ENCODE results near the gene INTS7. TPM values are rescaled to one million over a fixed set of nuclear protein-coding genes. Genes with fewer than 3 reads are reported as not detected.

INTS7 gene
- total and polyA plus RNA-seq, 4 donors = 3.9 to 14.4 (median 10.2) TPM

GRCh38 chr1:212010004-212010403 lies 25.4 kb downstream of the INTS7 start:
- 84% methylated on average over 3 of the region's 3 CpGs for WGBS
- no peak for DNase-seq (ENCODE audit: low spot score)
- Histone ChIP-seq H3K36me3 (ENCODE audit: control insufficient read depth in 4 of 4, insufficient read depth in 3 of 4, low read depth in 1 of 4, low read length in 3 of 4) (peaks cover 0 to 9% (median 3%) of the 10 kb centered on the region in 4 donors), H3K4me3 (ENCODE audit: low read depth in 1 of 3, low read length in 3 of 3) (no peak overlapping the region), H3K9me3 (ENCODE audit: control insufficient read depth in 4 of 4, low read length in 3 of 4) (peaks cover 0 to 2% (median 0%) of the 10 kb centered on the region in 4 donors), H3K27ac (ENCODE audit: low read depth in 1 of 2, low read length in 2 of 2) (no peak overlapping the region), H3K27me3 (ENCODE audit: control insufficient read depth in 4 of 4, insufficient read depth in 4 of 4, low read length in 3 of 4) (no peaks in the 10 kb centered on the region), H3K9ac (ENCODE audit: low read depth in 1 of 2, low read length in 2 of 2) (no peak overlapping the region), H3K4me1 (ENCODE audit: control insufficient read depth in 4 of 4, insufficient read depth in 4 of 4, low read length in 3 of 4) (peaks cover 4 to 16% (median 14%) of the 10 kb centered on the region in 4 donors)
- TF ChIP-seq, protein P1, sequence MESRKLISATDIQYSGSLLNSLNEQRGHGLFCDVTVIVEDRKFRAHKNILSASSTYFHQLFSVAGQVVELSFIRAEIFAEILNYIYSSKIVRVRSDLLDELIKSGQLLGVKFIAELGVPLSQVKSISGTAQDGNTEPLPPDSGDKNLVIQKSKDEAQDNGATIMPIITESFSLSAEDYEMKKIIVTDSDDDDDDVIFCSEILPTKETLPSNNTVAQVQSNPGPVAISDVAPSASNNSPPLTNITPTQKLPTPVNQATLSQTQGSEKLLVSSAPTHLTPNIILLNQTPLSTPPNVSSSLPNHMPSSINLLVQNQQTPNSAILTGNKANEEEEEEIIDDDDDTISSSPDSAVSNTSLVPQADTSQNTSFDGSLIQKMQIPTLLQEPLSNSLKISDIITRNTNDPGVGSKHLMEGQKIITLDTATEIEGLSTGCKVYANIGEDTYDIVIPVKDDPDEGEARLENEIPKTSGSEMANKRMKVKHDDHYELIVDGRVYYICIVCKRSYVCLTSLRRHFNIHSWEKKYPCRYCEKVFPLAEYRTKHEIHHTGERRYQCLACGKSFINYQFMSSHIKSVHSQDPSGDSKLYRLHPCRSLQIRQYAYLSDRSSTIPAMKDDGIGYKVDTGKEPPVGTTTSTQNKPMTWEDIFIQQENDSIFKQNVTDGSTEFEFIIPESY (IDR thresholded peaks at IDR 0.05) = no peak
- no peak for TF ChIP-seq YY1 (IDR thresholded peaks at IDR 0.05)
- TF ChIP-seq RXRA (IDR thresholded peaks at IDR 0.05) = no peak
- no peak for TF ChIP-seq FOXA1 (IDR thresholded peaks at IDR 0.05)
- TF ChIP-seq, protein P2, sequence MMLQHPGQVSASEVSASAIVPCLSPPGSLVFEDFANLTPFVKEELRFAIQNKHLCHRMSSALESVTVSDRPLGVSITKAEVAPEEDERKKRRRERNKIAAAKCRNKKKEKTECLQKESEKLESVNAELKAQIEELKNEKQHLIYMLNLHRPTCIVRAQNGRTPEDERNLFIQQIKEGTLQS (IDR thresholded peaks at IDR 0.05) = no peak
- TF ChIP-seq HNF4A (conservative IDR thresholded peaks at IDR 0.05) = no peak
- TF ChIP-seq RAD21 (IDR thresholded peaks at IDR 0.05) = no peak
- TF ChIP-seq, protein P3, sequence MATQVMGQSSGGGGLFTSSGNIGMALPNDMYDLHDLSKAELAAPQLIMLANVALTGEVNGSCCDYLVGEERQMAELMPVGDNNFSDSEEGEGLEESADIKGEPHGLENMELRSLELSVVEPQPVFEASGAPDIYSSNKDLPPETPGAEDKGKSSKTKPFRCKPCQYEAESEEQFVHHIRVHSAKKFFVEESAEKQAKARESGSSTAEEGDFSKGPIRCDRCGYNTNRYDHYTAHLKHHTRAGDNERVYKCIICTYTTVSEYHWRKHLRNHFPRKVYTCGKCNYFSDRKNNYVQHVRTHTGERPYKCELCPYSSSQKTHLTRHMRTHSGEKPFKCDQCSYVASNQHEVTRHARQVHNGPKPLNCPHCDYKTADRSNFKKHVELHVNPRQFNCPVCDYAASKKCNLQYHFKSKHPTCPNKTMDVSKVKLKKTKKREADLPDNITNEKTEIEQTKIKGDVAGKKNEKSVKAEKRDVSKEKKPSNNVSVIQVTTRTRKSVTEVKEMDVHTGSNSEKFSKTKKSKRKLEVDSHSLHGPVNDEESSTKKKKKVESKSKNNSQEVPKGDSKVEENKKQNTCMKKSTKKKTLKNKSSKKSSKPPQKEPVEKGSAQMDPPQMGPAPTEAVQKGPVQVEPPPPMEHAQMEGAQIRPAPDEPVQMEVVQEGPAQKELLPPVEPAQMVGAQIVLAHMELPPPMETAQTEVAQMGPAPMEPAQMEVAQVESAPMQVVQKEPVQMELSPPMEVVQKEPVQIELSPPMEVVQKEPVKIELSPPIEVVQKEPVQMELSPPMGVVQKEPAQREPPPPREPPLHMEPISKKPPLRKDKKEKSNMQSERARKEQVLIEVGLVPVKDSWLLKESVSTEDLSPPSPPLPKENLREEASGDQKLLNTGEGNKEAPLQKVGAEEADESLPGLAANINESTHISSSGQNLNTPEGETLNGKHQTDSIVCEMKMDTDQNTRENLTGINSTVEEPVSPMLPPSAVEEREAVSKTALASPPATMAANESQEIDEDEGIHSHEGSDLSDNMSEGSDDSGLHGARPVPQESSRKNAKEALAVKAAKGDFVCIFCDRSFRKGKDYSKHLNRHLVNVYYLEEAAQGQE (IDR thresholded peaks at IDR 0.05) = no peak
- no peak for TF ChIP-seq FOXA2 (IDR thresholded peaks at IDR 0.05)

GRCh38 chr1:212009561-212009960 lies 25.8 kb downstream of the INTS7 start:
- DNase-seq (ENCODE audit: low spot score) = no peak
- TF ChIP-seq CTCF (IDR thresholded peaks at IDR 0.05; ENCODE audit: low read depth, low read length, missing input control) (no peak), RXRA (IDR thresholded peaks at IDR 0.05) (no peak), RAD21 (IDR thresholded peaks at IDR 0.05) (no peak), NR2F2 (IDR thresholded peaks at IDR 0.05) (no peak), FOXA1 (IDR thresholded peaks at IDR 0.05) (no peak), SP1 (IDR thresholded peaks at IDR 0.05) (no peak), TAF1 (conservative IDR thresholded peaks at IDR 0.05) (no peak), HNF4A (conservative IDR thresholded peaks at IDR 0.05) (no peak), EGR1 (IDR thresholded peaks at IDR 0.05; ENCODE audit: low read depth in 2 of 2) (no peak), GABPA (IDR thresholded peaks at IDR 0.05 in 1 of 2, conservative IDR thresholded peaks at IDR 0.05 in 1 of 2) (no peak), FOXA2 (IDR thresholded peaks at IDR 0.05) (no peak), JUND (IDR thresholded peaks at IDR 0.05) (no peak), HNF4G (IDR thresholded peaks at IDR 0.05) (no peak), MAX (IDR thresholded peaks at IDR 0.05) (no peak), YY1 (IDR thresholded peaks at IDR 0.05) (no peak)
- TF ChIP-seq, protein P1 (IDR thresholded peaks at IDR 0.05) = no peak
- TF ChIP-seq, protein P3 (IDR thresholded peaks at IDR 0.05) = no peak
- TF ChIP-seq, protein P2 (IDR thresholded peaks at IDR 0.05) = no peak
- Histone ChIP-seq H3K36me3 (ENCODE audit: control insufficient read depth in 4 of 4, insufficient read depth in 3 of 4, low read depth in 1 of 4, low read length in 3 of 4) (peaks cover 0 to 9% (median 3%) of the 10 kb centered on the region in 4 donors), H3K4me1 (ENCODE audit: control insufficient read depth in 4 of 4, insufficient read depth in 4 of 4, low read length in 3 of 4) (peaks cover 1 to 16% (median 14%) of the 10 kb centered on the region in 4 donors), H3K9me3 (ENCODE audit: control insufficient read depth in 4 of 4, low read length in 3 of 4) (no peaks in the 10 kb centered on the region), H3K9ac (ENCODE audit: low read depth in 1 of 2, low read length in 2 of 2) (no peak overlapping the region), H3K27ac (ENCODE audit: low read depth in 1 of 2, low read length in 2 of 2) (no peak overlapping the region), H3K4me3 (ENCODE audit: low read depth in 1 of 3, low read length in 3 of 3) (no peak overlapping the region), H3K27me3 (ENCODE audit: control insufficient read depth in 4 of 4, insufficient read depth in 4 of 4, low read length in 3 of 4) (no peaks in the 10 kb centered on the region)
- WGBS = 96% methylated on average over 1 of the region's 1 CpG
